Spleen (tissue), 7 donors: Measurements from ENCODE around the gene APPL1.

Source experiments
- POLR2A ChIP-seq, 3 donors: fragments of 450-650 bp; IDR thresholded peaks; one replicate each; pipeline ENCODE4 v1.5.1; 2017; ENCODE audit warnings: antibody characterized with exemption in 3 of 3, mild to moderate bottlenecking in 1 of 3
- POLR2AphosphoS5 ChIP-seq, 3 donors: sonication (generic); formaldehyde crosslinking; IDR thresholded peaks; one replicate each; pipeline ENCODE4 v1.5.1; 2017; ENCODE audit warnings: antibody characterized with exemption in 3 of 3
- TF ChIP-seq, protein P1 (sequence below), 11 experiments: fragments of 200-600 bp in 7 of 11; fragments of 450-650 bp in 4 of 11; sonication (generic) in 4 of 11; IDR thresholded peaks in 8 of 11; conservative IDR thresholded peaks in 3 of 11; 1 replicate in 7 of 11; 2 replicates in 4 of 11; pipeline versions ENCODE4 v1.4.0 to v1.8.0; 2016 to 2021; ENCODE audit warnings: antibody characterized with exemption in 11 of 11, inconsistent platforms in 4 of 11, mild to moderate bottlenecking in 1 of 11
- donor health status: DM: no; HTN: no; CAD: no; lungs with moderate emphysema.
- donor health status: DM: no; HTN: no; CAD: no.
- donor health status: DM: no; HTN: no; CAD: no.

DNA sequence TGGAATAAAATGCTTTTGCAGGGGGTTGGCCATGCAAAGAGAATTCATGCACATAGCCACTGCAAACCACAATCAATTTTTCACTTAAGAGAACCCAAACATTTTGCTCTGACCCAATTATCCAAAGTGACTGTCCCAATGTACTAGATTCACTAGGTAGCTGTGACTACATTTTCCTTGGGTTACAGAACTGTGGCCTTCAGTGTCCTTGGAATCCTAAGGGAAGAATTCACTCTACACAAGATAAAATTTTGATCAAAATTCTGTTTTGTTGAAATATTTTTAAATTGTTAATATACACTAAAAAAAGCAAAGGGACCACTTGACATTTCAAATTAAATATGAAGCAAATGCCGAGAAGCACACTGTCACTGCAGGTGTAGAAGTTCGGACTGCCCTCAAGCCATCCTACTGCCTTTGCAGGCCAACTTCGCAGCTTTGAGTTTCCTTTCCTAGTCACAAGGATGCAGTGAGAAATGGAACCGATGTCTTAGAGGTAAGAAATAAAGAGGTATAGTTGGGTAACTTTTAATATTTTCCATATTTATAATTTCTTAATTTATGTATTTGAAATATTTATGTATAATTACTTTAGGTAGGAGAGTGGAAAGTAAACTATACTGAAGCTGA is 65.5 kb downstream of the APPL1 start:
- TF ChIP-seq, protein P1, sequence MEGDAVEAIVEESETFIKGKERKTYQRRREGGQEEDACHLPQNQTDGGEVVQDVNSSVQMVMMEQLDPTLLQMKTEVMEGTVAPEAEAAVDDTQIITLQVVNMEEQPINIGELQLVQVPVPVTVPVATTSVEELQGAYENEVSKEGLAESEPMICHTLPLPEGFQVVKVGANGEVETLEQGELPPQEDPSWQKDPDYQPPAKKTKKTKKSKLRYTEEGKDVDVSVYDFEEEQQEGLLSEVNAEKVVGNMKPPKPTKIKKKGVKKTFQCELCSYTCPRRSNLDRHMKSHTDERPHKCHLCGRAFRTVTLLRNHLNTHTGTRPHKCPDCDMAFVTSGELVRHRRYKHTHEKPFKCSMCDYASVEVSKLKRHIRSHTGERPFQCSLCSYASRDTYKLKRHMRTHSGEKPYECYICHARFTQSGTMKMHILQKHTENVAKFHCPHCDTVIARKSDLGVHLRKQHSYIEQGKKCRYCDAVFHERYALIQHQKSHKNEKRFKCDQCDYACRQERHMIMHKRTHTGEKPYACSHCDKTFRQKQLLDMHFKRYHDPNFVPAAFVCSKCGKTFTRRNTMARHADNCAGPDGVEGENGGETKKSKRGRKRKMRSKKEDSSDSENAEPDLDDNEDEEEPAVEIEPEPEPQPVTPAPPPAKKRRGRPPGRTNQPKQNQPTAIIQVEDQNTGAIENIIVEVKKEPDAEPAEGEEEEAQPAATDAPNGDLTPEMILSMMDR (IDR thresholded peaks at IDR 0.05 in 8 of 11, conservative IDR thresholded peaks at IDR 0.05 in 3 of 11), result no peak
- TF ChIP-seq POLR2A (IDR thresholded peaks at IDR 0.05), result no peak
- no peak for TF ChIP-seq POLR2AphosphoS5 (IDR thresholded peaks at IDR 0.05)
